GM12878 (cell line): ENCODE data around the gene RET.

ENCODE experiments used
- CBX5 ChIP-seq: sonication (generic); IDR thresholded peaks from 2 replicates; pipeline ENCODE4 v1.6.1; 2016; ENCODE audit warnings: low read depth, moderate library complexity, mild to moderate bottlenecking, inconsistent platforms
- ETV6 ChIP-seq, 2 experiments: fragments of 450-650 bp in 1 of 2; IDR thresholded peaks in 1 of 2; conservative IDR thresholded peaks in 1 of 2; 2 replicates each; pipeline ENCODE4 v1.6.1; 2014; ENCODE audit warnings: antibody characterized with exemption in 1 of 2, borderline replicate concordance in 1 of 2, low read depth in 1 of 2, mild to moderate bottlenecking in 1 of 2, moderate library complexity in 1 of 2
- POLR2A ChIP-seq: IDR thresholded peaks from 2 replicates; pipeline ENCODE4 v1.6.1; 2011; ENCODE audit warnings: low read depth, mild to moderate bottlenecking, low read length
- SIN3A ChIP-seq: IDR thresholded peaks from 2 replicates; pipeline ENCODE4 v1.6.1; 2012; ENCODE audit warnings: low read depth, low read length, improper control_type of control experiment
- TF ChIP-seq, protein P1 (sequence below), 3 experiments: IDR thresholded peaks in 2 of 3; conservative IDR thresholded peaks in 1 of 3; 2 replicates each; pipeline ENCODE4 v1.5.1; 2011; ENCODE audit warnings: low read depth in 3 of 3, low read length in 3 of 3, mild to moderate bottlenecking in 3 of 3, control low read depth in 2 of 3, moderate library complexity in 2 of 3, inconsistent platforms in 1 of 3, mixed read lengths in 1 of 3; ENCODE audit not compliant: control insufficient read depth in 2 of 3, insufficient read depth in 1 of 3; ENCODE audit errors: extremely low read depth in 1 of 3
- TF ChIP-seq, protein P2 (sequence below): IDR thresholded peaks from 2 replicates; pipeline ENCODE4 v1.6.1; 2011; ENCODE audit warnings: low read depth, low read length, improper control_type of control experiment, borderline replicate concordance

DNA sequence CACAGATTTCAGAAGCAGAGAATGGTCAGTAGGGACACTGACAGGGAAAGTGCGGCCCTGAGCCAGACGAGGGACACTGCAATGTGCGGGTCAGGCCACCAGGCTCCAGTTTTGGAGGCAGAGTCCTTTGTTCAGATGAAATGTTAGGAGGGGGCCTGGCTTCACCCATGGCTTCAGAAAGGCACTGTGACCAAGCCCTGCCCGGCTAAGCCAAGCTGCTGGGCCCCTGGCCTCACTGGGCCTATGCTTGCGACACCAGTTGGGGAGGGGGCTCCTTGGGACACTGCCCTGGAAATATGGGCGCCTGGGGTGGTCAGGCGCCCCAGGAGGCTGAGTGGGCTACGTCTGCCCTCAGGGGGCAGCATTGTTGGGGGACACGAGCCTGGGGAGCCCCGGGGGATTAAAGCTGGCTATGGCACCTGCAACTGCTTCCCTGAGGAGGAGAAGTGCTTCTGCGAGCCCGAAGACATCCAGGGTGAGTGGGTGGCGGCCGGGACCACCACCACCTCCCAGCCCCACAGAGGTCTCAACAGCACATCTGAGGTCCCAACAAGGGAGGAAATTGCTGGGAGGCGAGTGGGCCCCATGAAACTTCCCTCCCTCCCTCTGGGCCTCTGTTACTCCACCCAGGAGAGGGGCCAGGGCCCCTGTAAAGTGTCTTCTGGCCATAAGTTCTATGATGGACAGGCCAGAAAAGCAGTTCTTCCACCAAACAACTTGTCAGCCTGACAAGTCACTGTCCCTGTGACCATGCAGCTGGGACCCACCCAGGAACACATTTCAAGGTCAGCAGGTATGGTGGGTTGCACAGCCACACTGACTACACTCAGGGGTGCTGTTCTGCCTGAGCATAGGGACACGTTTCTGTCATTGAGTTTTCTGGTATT lies 36.6 kb downstream of the RET start:
- TF ChIP-seq POLR2A = no peak
- TF ChIP-seq, protein P1, sequence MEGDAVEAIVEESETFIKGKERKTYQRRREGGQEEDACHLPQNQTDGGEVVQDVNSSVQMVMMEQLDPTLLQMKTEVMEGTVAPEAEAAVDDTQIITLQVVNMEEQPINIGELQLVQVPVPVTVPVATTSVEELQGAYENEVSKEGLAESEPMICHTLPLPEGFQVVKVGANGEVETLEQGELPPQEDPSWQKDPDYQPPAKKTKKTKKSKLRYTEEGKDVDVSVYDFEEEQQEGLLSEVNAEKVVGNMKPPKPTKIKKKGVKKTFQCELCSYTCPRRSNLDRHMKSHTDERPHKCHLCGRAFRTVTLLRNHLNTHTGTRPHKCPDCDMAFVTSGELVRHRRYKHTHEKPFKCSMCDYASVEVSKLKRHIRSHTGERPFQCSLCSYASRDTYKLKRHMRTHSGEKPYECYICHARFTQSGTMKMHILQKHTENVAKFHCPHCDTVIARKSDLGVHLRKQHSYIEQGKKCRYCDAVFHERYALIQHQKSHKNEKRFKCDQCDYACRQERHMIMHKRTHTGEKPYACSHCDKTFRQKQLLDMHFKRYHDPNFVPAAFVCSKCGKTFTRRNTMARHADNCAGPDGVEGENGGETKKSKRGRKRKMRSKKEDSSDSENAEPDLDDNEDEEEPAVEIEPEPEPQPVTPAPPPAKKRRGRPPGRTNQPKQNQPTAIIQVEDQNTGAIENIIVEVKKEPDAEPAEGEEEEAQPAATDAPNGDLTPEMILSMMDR (IDR thresholded peaks at IDR 0.05 in 2 of 3, conservative IDR thresholded peaks at IDR 0.05 in 1 of 3; ENCODE audit: control insufficient read depth in 2 of 3, extremely low read depth in 1 of 3, insufficient read depth in 1 of 3, low read depth in 3 of 3, low read length in 3 of 3) = no peak
- TF ChIP-seq CBX5 = no peak
- TF ChIP-seq SIN3A = no peak
- no peak for TF ChIP-seq ETV6 (conservative IDR thresholded peaks at IDR 0.05 in 1 of 2, IDR thresholded peaks at IDR 0.05 in 1 of 2; ENCODE audit: borderline replicate concordance in 1 of 2, low read depth in 1 of 2)
- TF ChIP-seq, protein P2, sequence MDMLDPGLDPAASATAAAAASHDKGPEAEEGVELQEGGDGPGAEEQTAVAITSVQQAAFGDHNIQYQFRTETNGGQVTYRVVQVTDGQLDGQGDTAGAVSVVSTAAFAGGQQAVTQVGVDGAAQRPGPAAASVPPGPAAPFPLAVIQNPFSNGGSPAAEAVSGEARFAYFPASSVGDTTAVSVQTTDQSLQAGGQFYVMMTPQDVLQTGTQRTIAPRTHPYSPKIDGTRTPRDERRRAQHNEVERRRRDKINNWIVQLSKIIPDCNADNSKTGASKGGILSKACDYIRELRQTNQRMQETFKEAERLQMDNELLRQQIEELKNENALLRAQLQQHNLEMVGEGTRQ = no peak
